Gastroesophageal sphincter (tissue), 3 donors: Measurements from ENCODE around the gene PPIF.

ENCODE experiments used
- CTCF ChIP-seq, 4 experiments: fragments of 200-600 bp in 2 of 4; fragments of 450-650 bp in 2 of 4; sonication (generic) in 1 of 4; IDR thresholded peaks; one replicate each; pipeline ENCODE4 v1.5.1; 2017 to 2019; ENCODE audit warnings: antibody characterized with exemption in 4 of 4, mild to moderate bottlenecking in 2 of 4, moderate library complexity in 2 of 4
- EP300 ChIP-seq: sonication (generic); formaldehyde crosslinking; IDR thresholded peaks from one replicate; pipeline ENCODE4 v1.6.1; 2017; ENCODE audit warnings: antibody characterized with exemption, mild to moderate bottlenecking
- POLR2A ChIP-seq, 2 donors: fragments of 450-650 bp; IDR thresholded peaks; one replicate each; pipeline ENCODE4 v1.6.1; 2017; ENCODE audit warnings: antibody characterized with exemption in 2 of 2, mild to moderate bottlenecking in 2 of 2, moderate library complexity in 1 of 2

GRCh38 chr10:79310200-79310865 is 36.9 kb upstream of the PPIF start:
- TF ChIP-seq POLR2A (IDR thresholded peaks at IDR 0.05) (no peak), CTCF (IDR thresholded peaks at IDR 0.05) (no peak), EP300 (no peak)
